Hepatocyte (in vitro differentiated cells): Measurements from ENCODE around the gene IKZF2. TPM values are rescaled to one million over a fixed set of nuclear protein-coding genes. Genes with fewer than 3 reads are reported as not detected.

ENCODE experiments used
- DNase-seq: peaks from one replicate; pipeline ENCODE4 v3.0.0-alpha.2; 2016; ENCODE audit warnings: low spot score
- H2AFZ ChIP-seq: fragments of 200-600 bp; sonication (generic); 2 replicates; pipeline ENCODE4 v1.6.0; 2016; ENCODE audit warnings: antibody characterized with exemption, mild to moderate bottlenecking
- H3K27ac ChIP-seq: fragments of 200-600 bp; sonication (generic); 2 replicates; pipeline ENCODE4 v1.5.1; 2016; ENCODE audit warnings: mild to moderate bottlenecking
- H3K27me3 ChIP-seq: fragments of 200-600 bp; sonication (generic); 2 replicates; pipeline ENCODE4 v1.6.1; 2016
- H3K36me3 ChIP-seq: fragments of 200-600 bp; sonication (generic); replicated peaks from 2 replicates; pipeline ENCODE4 v1.5.1; 2016; ENCODE audit warnings: low read depth; ENCODE audit not compliant: insufficient read depth
- H3K4me1 ChIP-seq: fragments of 200-600 bp; sonication (generic); 2 replicates; pipeline ENCODE4 v1.5.1; 2016; ENCODE audit warnings: mild to moderate bottlenecking, moderate library complexity; ENCODE audit not compliant: insufficient read depth
- H3K4me2 ChIP-seq: fragments of 200-600 bp; sonication (generic); 2 replicates; pipeline ENCODE4 v1.6.0; 2016
- H3K4me3 ChIP-seq: fragments of 200-600 bp; sonication (generic); 2 replicates; pipeline ENCODE4 v1.5.1; 2016; ENCODE audit warnings: mild to moderate bottlenecking
- H3K79me2 ChIP-seq: fragments of 200-600 bp; sonication (generic); 2 replicates; pipeline ENCODE4 v1.6.0; 2017; ENCODE audit warnings: mild to moderate bottlenecking
- H3K9me2 ChIP-seq: fragments of 200-600 bp; sonication (generic); replicated peaks from 2 replicates; pipeline ENCODE4 v1.6.0; 2017; ENCODE audit warnings: mild to moderate bottlenecking; ENCODE audit not compliant: insufficient read depth
- H3K9me3 ChIP-seq: fragments of 200-600 bp; sonication (generic); 2 replicates; pipeline ENCODE4 v1.5.1; 2016; ENCODE audit warnings: low read depth, mild to moderate bottlenecking
- H4K20me1 ChIP-seq: fragments of 200-600 bp; sonication (generic); 2 replicates; pipeline ENCODE4 v1.6.0; 2016; ENCODE audit warnings: mild to moderate bottlenecking; ENCODE audit not compliant: insufficient read depth, poor library complexity, severe bottlenecking
- EZH2 ChIP-seq: fragments of 200-600 bp; sonication (generic); IDR thresholded peaks from 2 replicates; pipeline ENCODE4 v1.6.1; 2016; ENCODE audit warnings: antibody characterized with exemption, mild to moderate bottlenecking, borderline replicate concordance
- EZH2phosphoT487 ChIP-seq: fragments of 200-600 bp; sonication (generic); IDR thresholded peaks from one replicate; pipeline ENCODE4 v1.6.1; 2018; ENCODE audit warnings: antibody characterized with exemption, mild to moderate bottlenecking, low read depth, moderate library complexity; ENCODE audit not compliant: unreplicated experiment, severe bottlenecking
- WGBS: methylation state at CpG from one replicate; pipeline ENCODE4 v1.1.6; 2016; ENCODE audit warnings: low lambda C conversion rate; ENCODE audit errors: missing lambda C conversion rate; 5-methylcytosine and 5-hydroxymethylcytosine counted together
- polyA plus RNA-seq: library from polyadenylated mRNA; unstranded; fragments of >200 nt; fragmentation: Nextera tagmentation; extraction: Ambion mirVana; gene quantifications from 2 replicates; pipeline ENCODE4 v1.2.1, GENCODE V29; 2016
- total RNA-seq: library from RNA; depleted of rRNA; stranded (reverse); fragments of >200 nt; gene quantifications from 2 replicates; pipeline ENCODE4 v1.2.3, GENCODE V29; 2014
- TF ChIP-seq, protein P1 (sequence below): fragments of 200-600 bp; sonication (generic); IDR thresholded peaks from 2 replicates; pipeline ENCODE4 v1.5.1; 2016; ENCODE audit warnings: antibody characterized with exemption, mild to moderate bottlenecking; ENCODE audit not compliant: poor library complexity

The IKZF2 gene
- total and polyA plus RNA-seq, 2 experiments from 2014 or later, result 1.4 to 13.1 TPM

GRCh38 chr2:213157242-213157641, 5.8 kb upstream of the IKZF2 start:
- Histone ChIP-seq H4K20me1 (no peaks in the 10 kb centered on the region), H3K4me1 (peaks cover 8% of the 10 kb centered on the region), H3K9me3 (no peaks in the 10 kb centered on the region), H3K27ac (no peak overlapping the region), H3K9me2 (no peaks in the 10 kb centered on the region), H2AFZ (no peak overlapping the region), H3K79me2 (no peaks in the 10 kb centered on the region), H3K4me3 (no peak overlapping the region), H3K36me3 (no peaks in the 10 kb centered on the region), H3K27me3 (no peaks in the 10 kb centered on the region), H3K4me2 (no peak overlapping the region)
- no peak for DNase-seq
- TF ChIP-seq EZH2phosphoT487, result no peak
- TF ChIP-seq, protein P1, sequence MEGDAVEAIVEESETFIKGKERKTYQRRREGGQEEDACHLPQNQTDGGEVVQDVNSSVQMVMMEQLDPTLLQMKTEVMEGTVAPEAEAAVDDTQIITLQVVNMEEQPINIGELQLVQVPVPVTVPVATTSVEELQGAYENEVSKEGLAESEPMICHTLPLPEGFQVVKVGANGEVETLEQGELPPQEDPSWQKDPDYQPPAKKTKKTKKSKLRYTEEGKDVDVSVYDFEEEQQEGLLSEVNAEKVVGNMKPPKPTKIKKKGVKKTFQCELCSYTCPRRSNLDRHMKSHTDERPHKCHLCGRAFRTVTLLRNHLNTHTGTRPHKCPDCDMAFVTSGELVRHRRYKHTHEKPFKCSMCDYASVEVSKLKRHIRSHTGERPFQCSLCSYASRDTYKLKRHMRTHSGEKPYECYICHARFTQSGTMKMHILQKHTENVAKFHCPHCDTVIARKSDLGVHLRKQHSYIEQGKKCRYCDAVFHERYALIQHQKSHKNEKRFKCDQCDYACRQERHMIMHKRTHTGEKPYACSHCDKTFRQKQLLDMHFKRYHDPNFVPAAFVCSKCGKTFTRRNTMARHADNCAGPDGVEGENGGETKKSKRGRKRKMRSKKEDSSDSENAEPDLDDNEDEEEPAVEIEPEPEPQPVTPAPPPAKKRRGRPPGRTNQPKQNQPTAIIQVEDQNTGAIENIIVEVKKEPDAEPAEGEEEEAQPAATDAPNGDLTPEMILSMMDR, result no peak
- no peak for TF ChIP-seq EZH2
- WGBS, result 79% methylated on average over 3 of the region's 3 CpGs

- TF ChIP-seq EZH2phosphoT487 (no peak), EZH2 (no peak)
- TF ChIP-seq, protein P1, result no peak
- Histone ChIP-seq H3K9me3 (no peaks in the 10 kb centered on the region), H3K79me2 (no peaks in the 10 kb centered on the region), H2AFZ (no peak overlapping the region), H3K4me3 (no peak overlapping the region), H3K36me3 (no peaks in the 10 kb centered on the region), H3K4me1 (peaks cover 4% of the 10 kb centered on the region), H3K27ac (no peak overlapping the region), H4K20me1 (no peaks in the 10 kb centered on the region), H3K27me3 (no peaks in the 10 kb centered on the region), H3K9me2 (no peaks in the 10 kb centered on the region), H3K4me2 (no peak overlapping the region)
- WGBS, result 87% methylated on average over 2 of the region's 2 CpGs
- DNase-seq, result no peak
Measured at GRCh38 chr2:213156717-213157116, 5.3 kb upstream of the IKZF2 start.

- no peaks in the 10 kb centered on the region for H3K36me3 ChIP-seq
- H4K20me1 ChIP-seq, result no peaks in the 10 kb centered on the region
- peak overlapping the region; percentile 95 for H2AFZ ChIP-seq
- H3K9me2 ChIP-seq, result no peaks in the 10 kb centered on the region
- WGBS, result 67% methylated on average over 6 of the region's 6 CpGs
- peak overlapping the region; percentile 98 for H3K27ac ChIP-seq
- H3K79me2 ChIP-seq, result peaks cover 6% of the 10 kb centered on the region
- no peaks in the 10 kb centered on the region for H3K27me3 ChIP-seq
- no peaks in the 10 kb centered on the region for H3K9me3 ChIP-seq
- H3K4me1 ChIP-seq, result peaks cover 4% of the 10 kb centered on the region
- TF ChIP-seq, protein P1, result no peak
- TF ChIP-seq EZH2phosphoT487, result no peak
- no peak for TF ChIP-seq EZH2
- H3K4me3 ChIP-seq, result peak overlapping the region; percentile 94
- no peak for DNase-seq
- H3K4me2 ChIP-seq, result peak overlapping the region; percentile 85
Measured at GRCh38 chr2:213152888-213153287, 1.5 kb upstream of the IKZF2 start.
